HG02970 (cell line): ENCODE results near the gene PRSS23.

Source experiments
- ATAC-seq: cut with Tn5 transposase; IDR thresholded peaks from one replicate; pipeline ENCODE4 v1.9.1; 2021; ENCODE audit warnings: mild to moderate bottlenecking, moderate library complexity, moderate number of reproducible peaks; ENCODE audit not compliant: unreplicated experiment, low FRiP score

Gene PRSS23

DNA sequence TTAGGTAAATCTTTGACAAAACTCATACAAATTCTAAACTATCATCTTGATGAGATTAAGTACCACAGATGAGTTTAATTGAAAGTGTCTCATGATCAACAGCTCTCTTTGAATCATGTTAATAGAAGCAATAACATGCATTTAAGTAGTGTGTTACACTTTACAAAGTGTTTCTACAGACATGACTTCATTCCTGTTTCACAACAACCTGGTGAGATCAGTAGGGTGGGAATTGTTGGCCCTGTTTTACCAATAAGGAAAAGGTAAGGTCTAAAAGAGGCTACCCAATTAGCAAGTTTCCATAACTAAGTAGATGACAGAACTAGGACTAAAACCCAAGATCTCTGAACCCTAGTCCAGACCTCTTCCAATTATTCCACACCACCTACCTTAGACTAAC lies 12.7 kb upstream of the PRSS23 start:
- ATAC-seq, result no peak

GRCh38 chr11:86790195-86790725 lies 10.1 kb upstream of the PRSS23 start:
- ATAC-seq, result no peak

- ATAC-seq, result no peak
These were observed 9.2 kb upstream of the PRSS23 start for GRCh38 chr11:86790867-86791849.

- ATAC-seq, result no peak
These were observed 8.2 kb upstream of the PRSS23 start for GRCh38 chr11:86792150-86792549.

GRCh38 chr11:86793307-86793706 lies 7.0 kb upstream of the PRSS23 start:
- ATAC-seq, result no peak

DNA sequence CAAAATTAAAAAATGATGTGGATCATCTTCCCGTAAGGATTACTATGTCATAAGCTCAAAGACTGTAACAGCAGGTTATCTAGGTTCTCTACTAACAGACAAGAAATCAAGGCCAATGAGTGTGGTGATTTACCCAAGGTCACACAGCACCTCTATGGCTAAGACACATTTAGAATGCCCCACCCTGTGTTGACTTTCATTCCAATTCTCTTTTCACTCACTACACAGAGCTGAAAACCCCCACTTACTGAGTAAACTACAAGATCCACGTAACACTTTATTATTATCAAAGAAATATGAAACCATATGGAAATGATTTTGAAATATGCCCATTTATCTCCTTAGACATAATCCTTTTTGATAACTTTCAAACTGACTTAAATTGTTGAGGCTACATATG lies 4.8 kb upstream of the PRSS23 start:
- ATAC-seq, result no peak

GRCh38 chr11:86795949-86796348 lies 4.4 kb upstream of the PRSS23 start:
- ATAC-seq, result no peak

DNA sequence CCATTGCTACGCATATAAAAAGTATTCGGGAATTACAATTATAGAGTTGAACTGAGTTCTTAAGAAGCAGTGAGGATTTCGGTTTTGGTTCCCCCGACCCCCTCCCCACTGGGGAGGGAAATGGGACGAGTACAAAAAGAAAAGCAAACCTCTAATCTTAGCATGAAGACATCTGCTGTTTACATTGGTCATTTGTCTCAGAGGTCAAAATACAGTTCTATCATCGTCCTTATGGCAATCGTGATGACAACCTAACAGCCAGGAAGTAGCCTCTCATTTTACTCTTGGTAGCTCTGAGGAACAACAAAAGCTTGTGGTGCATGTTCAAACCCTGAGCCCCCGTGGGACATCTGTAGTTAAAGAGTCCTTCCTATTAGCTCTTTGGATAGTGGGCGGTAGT lies 3.2 kb upstream of the PRSS23 start:
- no peak for ATAC-seq

DNA sequence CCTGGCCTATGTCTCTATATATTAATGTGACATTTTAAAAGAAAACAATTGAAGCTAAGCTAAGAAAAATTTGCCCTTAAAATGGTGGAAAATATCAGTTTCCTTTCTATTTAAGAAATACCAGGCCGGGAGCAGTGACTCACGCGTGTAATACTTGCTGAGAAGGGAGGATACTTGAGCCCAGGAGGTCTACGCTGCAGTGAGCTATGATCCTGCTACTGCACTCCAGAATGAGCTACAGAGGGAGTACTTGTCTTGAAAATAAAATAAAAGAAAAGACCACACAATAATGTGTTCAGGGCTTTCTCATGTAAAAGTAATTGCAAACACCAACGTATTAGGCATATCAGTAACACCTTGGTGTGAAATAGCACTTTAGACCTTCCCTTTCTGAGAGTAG lies 1.4 kb upstream of the PRSS23 start:
- ATAC-seq, result no peak

- no peak for ATAC-seq
These were observed 664 bp upstream of the PRSS23 start for GRCh38 chr11:86799680-86800075.

- ATAC-seq, result no peak
These were observed 574 bp downstream of the PRSS23 start for GRCh38 chr11:86800960-86801272.

- ATAC-seq, result no peak
These were observed 1.0 kb downstream of the PRSS23 start for GRCh38 chr11:86801364-86801763.

- ATAC-seq, result no peak
These were observed 1.8 kb downstream of the PRSS23 start for GRCh38 chr11:86802146-86802545.

- ATAC-seq, result no peak
These were observed 2.3 kb downstream of the PRSS23 start for GRCh38 chr11:86802601-86803051.

- ATAC-seq, result no peak
These were observed 3.0 kb downstream of the PRSS23 start for GRCh38 chr11:86803136-86804045.

- no peak for ATAC-seq
These were observed 4.6 kb downstream of the PRSS23 start for GRCh38 chr11:86804951-86805350.

DNA sequence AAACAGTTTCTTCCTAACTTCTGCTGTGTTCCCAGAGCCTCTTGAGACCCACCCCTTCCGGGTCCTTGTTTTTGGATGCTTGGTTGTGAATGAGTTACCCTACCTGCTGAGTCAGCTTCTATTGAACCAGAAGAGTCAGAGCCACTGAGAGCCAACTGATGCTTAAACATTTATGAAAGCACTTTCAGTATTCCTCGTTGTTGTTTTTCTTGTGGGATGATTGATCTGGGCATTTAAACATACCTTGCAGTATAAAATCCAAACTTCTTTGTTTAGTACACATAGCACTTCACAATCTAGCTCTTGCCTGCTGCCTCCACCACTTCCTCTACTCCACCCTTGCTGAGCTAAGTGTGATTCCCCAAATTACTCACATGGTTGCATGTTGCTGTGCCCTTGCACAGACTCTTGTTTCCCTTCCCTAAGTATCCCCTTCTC lies 5.5 kb downstream of the PRSS23 start:
- no peak for ATAC-seq

- no peak for ATAC-seq
These were observed 6.6 kb downstream of the PRSS23 start for GRCh38 chr11:86806903-86807302.

- ATAC-seq, result no peak
These were observed 7.0 kb downstream of the PRSS23 start for GRCh38 chr11:86807360-86807759.

- ATAC-seq, result no peak
These were observed 9.2 kb downstream of the PRSS23 start for GRCh38 chr11:86809561-86809960.

- no peak for ATAC-seq
These were observed 9.9 kb downstream of the PRSS23 start for GRCh38 chr11:86810288-86810687.
